ENCODE results near the gene IL17C.

DNA sequence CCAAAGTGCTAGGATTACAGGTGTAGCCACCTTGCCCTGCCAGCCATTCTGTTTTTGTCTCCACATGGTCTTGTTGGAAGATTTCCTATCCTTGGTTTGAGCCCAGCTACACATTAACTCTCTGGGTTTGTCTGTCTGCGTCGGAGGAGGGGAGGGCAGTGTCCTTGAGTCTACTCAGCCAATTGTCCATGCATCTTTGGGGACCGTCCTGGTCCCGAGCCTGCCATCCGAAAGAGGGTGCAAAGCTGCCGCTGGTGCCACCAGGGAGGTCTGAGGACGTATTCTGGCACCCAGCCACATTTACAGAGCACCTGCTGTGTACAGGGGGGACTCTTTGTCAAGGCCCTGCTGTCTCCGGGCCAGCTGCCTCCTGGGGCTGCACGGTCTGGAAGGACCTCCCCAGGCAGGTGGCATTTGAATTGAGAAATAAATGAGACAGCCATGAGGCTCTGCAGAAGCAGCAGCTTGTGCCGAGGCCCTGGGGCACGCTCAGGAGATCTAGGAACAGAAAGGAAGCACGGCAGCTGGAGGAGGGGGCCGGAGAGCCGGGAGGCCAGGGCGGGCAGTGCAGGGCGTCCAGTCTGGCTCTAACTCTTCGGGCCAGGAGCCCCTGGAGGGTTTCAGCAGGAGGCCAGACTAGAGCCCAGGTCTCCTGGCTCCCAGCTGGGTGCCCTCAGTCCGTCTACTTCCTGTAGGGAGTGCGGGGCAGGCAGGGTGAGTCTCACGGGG is 11.0 kb downstream of the IL17C start:
- TF ChIP-seq, protein P1, sequence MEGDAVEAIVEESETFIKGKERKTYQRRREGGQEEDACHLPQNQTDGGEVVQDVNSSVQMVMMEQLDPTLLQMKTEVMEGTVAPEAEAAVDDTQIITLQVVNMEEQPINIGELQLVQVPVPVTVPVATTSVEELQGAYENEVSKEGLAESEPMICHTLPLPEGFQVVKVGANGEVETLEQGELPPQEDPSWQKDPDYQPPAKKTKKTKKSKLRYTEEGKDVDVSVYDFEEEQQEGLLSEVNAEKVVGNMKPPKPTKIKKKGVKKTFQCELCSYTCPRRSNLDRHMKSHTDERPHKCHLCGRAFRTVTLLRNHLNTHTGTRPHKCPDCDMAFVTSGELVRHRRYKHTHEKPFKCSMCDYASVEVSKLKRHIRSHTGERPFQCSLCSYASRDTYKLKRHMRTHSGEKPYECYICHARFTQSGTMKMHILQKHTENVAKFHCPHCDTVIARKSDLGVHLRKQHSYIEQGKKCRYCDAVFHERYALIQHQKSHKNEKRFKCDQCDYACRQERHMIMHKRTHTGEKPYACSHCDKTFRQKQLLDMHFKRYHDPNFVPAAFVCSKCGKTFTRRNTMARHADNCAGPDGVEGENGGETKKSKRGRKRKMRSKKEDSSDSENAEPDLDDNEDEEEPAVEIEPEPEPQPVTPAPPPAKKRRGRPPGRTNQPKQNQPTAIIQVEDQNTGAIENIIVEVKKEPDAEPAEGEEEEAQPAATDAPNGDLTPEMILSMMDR (IDR thresholded peaks at IDR 0.05) = no peak
- no peak for TF ChIP-seq POLR2A (IDR thresholded peaks at IDR 0.05)
